Measurements from ENCODE around the gene GPN1. TPM values are rescaled to one million over a fixed set of nuclear protein-coding genes. Genes with fewer than 3 reads are reported as not detected.

The GPN1 gene
- polyA plus RNA-seq (2012; ENCODE audit: low read depth, missing spikeins), result 38.1 TPM

DNA sequence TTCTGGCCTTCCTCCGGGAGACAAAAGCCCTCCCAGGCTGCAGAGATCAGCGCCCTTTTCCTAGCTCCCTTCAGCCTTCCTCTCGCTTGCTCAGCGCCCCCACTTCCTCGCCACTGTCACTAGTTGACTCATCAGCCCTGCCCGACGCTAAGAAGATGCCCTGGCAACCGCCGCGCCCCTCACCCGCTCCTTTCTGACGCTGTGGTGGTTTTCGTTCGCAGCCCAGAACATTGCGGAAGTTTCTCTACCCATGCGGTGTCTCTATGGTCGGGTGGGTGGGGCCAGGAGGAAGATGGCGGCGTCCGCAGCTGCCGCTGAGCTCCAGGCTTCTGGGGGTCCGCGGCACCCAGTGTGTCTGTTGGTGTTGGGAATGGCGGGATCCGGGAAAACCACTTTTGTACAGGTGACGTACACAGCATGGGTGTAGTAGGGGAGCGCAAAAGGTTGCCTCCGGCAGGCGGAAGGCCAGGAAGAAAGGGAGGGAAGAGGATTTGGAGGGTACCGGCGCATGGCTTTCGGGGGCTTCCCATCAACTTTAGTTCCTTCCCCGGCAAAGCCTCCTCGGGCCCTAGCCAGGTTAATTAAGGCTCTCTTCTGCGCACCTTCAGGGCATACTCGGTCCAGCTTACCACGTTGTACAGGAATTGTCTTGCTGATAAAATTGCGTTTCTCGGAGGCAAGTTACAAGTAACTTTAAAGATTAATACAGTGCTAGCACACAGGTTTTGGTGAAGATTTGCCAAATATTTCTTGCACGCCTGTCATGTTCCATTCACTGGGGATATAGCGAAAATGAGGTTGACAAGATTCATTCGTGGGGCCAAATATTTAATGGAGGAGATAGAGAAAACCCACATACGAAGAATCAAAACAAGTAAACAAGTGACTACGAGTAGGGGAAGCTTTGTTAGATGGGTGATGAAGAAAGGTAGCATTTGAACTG is at the start of gene GPN1, which contains the start of gene CCDC121:
Gene GPN1, plus strand, starts transcription at position 284 of the 943 bp plus-strand sequence. Its CDS starts 9 bp downstream, at position 293.
Gene CCDC121, minus strand, starts transcription at position 246 of the 943 bp plus-strand sequence. CDS start 1,213 bp downstream, outside the sequence.
- FAIRE-seq, result peak; percentile 92
- TF ChIP-seq POU2F2 (IDR thresholded peaks at IDR 0.05; ENCODE audit: low read depth, low read length) (peak; percentile 83), PAX5 (IDR thresholded peaks at IDR 0.05; ENCODE audit: insufficient read depth, low read length, severe bottlenecking) (peak; percentile 46), SPI1 (IDR thresholded peaks at IDR 0.05; ENCODE audit: low read depth, low read length) (peak; percentile 72), POLR2AphosphoS5 (IDR thresholded peaks at IDR 0.05; ENCODE audit: low read depth, low read length) (peak; percentile 94), TAF1 (IDR thresholded peaks at IDR 0.05; ENCODE audit: low read depth, low read length) (peak; percentile 99), POLR2A (IDR thresholded peaks at IDR 0.05; ENCODE audit: low read depth, low read length) (peak; percentile 98)
- peak; percentile 69 for DNase-seq (ENCODE audit: insufficient read length, low spot score)

DNA sequence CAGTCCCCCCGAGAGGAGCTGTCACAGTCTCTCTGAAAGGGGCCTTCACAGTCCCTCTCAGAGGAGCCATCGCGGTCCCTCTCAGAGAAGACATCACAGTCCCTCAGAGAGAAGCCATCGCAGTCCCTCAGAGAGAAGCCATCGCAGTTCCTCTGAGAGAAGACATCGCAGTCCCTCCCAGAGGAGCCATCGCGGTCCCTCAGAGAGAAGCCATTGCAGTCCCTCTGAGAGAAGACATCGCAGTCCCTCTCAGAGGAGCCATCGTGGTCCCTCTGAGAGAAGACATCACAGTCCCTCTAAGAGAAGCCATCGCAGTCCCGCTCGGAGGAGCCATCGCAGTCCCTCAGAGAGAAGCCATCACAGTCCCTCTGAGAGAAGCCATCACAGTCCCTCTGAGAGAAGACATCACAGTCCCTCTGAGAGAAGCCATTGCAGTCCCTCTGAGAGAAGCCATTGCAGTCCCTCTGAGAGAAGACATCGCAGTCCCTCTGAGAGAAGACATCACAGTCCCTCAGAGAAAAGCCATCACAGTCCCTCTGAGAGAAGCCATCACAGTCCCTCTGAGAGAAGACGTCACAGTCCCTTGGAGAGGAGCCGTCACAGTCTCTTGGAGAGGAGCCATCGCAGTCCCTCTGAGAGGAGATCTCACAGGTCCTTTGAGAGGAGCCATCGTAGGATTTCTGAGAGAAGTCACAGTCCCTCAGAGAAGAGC is 47.3 kb upstream of the GPN1 start:
- FAIRE-seq (no peak), DNase-seq (ENCODE audit: insufficient read length, low spot score) (no peak)
- TF ChIP-seq TAF1 (IDR thresholded peaks at IDR 0.05; ENCODE audit: low read depth, low read length) (no peak), POU2F2 (IDR thresholded peaks at IDR 0.05; ENCODE audit: low read depth, low read length) (no peak), PAX5 (IDR thresholded peaks at IDR 0.05; ENCODE audit: insufficient read depth, low read length, severe bottlenecking) (no peak), POLR2A (IDR thresholded peaks at IDR 0.05; ENCODE audit: low read depth, low read length) (no peak), SPI1 (IDR thresholded peaks at IDR 0.05; ENCODE audit: low read depth, low read length) (no peak), POLR2AphosphoS5 (IDR thresholded peaks at IDR 0.05; ENCODE audit: low read depth, low read length) (no peak)

DNA sequence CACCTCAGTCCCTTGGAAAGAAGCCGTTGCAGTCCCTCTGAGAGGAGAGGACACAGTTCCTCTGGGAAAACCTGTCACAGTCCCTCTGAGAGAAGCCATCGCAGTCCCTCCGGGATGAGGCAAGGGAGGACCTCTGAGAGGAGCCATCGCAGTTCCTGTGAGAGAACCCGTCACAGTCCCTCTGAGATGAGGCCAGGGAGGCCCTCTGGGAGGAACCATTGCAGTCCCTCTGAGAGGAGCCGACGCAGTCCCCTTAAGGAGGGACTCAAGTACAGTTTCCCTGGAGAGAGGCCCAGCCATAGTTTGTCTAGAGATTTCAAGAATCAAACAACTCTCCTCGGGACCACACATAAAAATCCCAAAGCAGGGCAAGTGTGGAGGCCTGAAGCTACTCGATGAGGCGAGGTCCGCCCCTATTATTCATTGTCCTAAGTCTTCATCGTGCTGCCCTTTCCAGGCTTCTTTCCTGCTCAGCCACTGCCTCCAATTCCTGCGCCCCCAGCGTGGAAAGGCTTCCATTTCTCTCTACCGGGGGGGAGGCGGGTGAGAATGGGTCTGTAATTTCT is 46.6 kb upstream of the GPN1 start:
- DNase-seq (ENCODE audit: insufficient read length, low spot score) (no peak), FAIRE-seq (no peak)
- TF ChIP-seq POLR2A (IDR thresholded peaks at IDR 0.05; ENCODE audit: low read depth, low read length) (no peak), POU2F2 (IDR thresholded peaks at IDR 0.05; ENCODE audit: low read depth, low read length) (no peak), TAF1 (IDR thresholded peaks at IDR 0.05; ENCODE audit: low read depth, low read length) (no peak), SPI1 (IDR thresholded peaks at IDR 0.05; ENCODE audit: low read depth, low read length) (no peak), PAX5 (IDR thresholded peaks at IDR 0.05; ENCODE audit: insufficient read depth, low read length, severe bottlenecking) (no peak), POLR2AphosphoS5 (IDR thresholded peaks at IDR 0.05; ENCODE audit: low read depth, low read length) (no peak)

DNA sequence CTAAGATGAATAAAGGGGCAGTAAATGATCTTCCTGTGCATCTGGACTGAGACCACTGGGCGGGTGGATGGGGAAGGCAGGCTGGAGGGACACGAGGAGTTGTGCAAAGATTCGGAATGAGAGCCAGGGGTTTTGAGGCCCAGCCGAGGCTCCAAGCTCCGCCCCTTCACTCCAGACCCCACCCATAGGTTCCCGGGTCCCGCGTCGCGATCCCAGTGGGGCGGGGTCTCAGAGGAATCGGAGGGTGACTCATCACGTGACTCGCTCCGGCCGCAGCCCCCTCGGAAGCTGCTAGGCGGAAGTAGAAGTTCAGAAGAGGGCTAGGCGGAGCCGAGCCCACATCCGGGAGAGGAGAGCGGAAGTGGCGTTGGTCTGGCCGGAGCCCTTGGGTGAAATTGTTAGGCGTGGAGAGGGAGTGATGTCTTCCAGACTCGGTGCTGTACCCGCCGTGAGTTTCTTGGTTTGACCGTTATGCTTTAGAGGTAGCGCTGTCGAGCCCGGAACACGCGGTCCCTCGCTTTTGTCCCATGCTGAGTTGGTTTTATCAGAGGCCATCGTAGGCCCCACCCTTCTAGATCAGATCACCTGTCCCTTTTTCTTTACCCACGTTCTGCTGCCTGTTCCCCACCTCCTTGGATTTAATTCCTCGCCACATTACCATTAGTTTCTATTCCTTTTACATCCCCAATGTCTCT is 46.0 kb upstream of the GPN1 start, which contains the start of gene ZNF512:
Gene ZNF512, plus strand, starts transcription at position 348 of the 695 bp plus-strand sequence. Its CDS starts 71 bp downstream, at position 419.
- TF ChIP-seq POU2F2 (IDR thresholded peaks at IDR 0.05; ENCODE audit: low read depth, low read length), result no peak
- TF ChIP-seq SPI1 (IDR thresholded peaks at IDR 0.05; ENCODE audit: low read depth, low read length), result peak; percentile 82
- peak; percentile 91 for TF ChIP-seq TAF1 (IDR thresholded peaks at IDR 0.05; ENCODE audit: low read depth, low read length)
- TF ChIP-seq POLR2A (IDR thresholded peaks at IDR 0.05; ENCODE audit: low read depth, low read length), result peak; percentile 81
- peak; percentile 85 for TF ChIP-seq POLR2AphosphoS5 (IDR thresholded peaks at IDR 0.05; ENCODE audit: low read depth, low read length)
- peak; percentile 94 for FAIRE-seq
- DNase-seq (ENCODE audit: insufficient read length, low spot score), result peak; percentile 74

DNA sequence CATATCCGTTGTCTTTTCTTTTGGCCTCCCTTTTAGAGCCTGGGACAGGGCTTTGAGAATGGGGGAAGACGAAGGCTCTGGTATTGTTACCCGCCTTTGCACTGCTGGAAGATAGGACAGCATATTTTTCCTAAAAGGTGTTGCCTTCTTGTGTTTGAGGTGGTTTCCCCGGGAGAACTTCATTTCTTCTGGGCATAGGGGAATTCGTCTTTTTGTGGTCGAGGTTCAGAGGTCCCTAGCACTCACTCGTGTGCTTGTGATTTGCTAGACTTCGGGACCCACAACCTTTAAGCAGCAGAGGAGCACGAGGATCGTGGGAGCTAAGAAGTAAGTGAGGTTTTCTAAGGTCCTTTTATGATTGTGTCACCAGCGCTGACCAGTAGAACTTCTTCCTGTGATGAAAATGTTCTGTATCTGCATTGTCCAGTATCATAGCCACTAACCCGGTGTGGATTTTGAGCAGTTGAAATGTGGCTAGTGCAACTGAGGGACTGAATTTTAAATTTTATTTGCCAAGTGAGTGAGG is 45.4 kb upstream of the GPN1 start:
- DNase-seq (ENCODE audit: insufficient read length, low spot score) (no peak), FAIRE-seq (peak; percentile 41)
- no peak for TF ChIP-seq POLR2A (IDR thresholded peaks at IDR 0.05; ENCODE audit: low read depth, low read length)
- no peak for TF ChIP-seq PAX5 (IDR thresholded peaks at IDR 0.05; ENCODE audit: insufficient read depth, low read length, severe bottlenecking)
- TF ChIP-seq POU2F2 (IDR thresholded peaks at IDR 0.05; ENCODE audit: low read depth, low read length), result no peak
- no peak for TF ChIP-seq SPI1 (IDR thresholded peaks at IDR 0.05; ENCODE audit: low read depth, low read length)
- TF ChIP-seq TAF1 (IDR thresholded peaks at IDR 0.05; ENCODE audit: low read depth, low read length), result no peak
- TF ChIP-seq POLR2AphosphoS5 (IDR thresholded peaks at IDR 0.05; ENCODE audit: low read depth, low read length), result no peak

DNA sequence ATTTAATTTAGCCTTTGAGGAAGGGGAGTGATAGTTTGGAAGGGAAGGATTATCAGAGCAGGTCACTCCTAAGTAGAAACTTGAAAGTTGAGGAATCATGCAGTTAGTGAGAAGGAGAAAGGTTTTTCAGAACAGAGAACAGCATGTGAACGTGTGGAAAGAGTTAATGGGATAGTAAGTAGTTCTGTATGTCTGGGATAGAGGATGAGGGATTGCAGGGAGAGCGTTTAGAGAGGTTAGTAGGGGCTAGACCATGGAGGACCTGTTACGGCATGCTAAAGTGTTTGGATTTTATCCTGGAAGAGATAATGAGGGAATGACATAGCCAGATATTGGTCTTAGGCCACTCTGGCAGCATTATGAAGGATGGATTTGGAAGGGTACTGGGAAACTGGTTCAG is 44.3 kb upstream of the GPN1 start:
- TF ChIP-seq POU2F2 (IDR thresholded peaks at IDR 0.05; ENCODE audit: low read depth, low read length), result no peak
- TF ChIP-seq POLR2AphosphoS5 (IDR thresholded peaks at IDR 0.05; ENCODE audit: low read depth, low read length), result no peak
- no peak for TF ChIP-seq TAF1 (IDR thresholded peaks at IDR 0.05; ENCODE audit: low read depth, low read length)
- no peak for TF ChIP-seq PAX5 (IDR thresholded peaks at IDR 0.05; ENCODE audit: insufficient read depth, low read length, severe bottlenecking)
- TF ChIP-seq POLR2A (IDR thresholded peaks at IDR 0.05; ENCODE audit: low read depth, low read length), result no peak
- TF ChIP-seq SPI1 (IDR thresholded peaks at IDR 0.05; ENCODE audit: low read depth, low read length), result no peak
- DNase-seq (ENCODE audit: insufficient read length, low spot score) (no peak), FAIRE-seq (no peak)

DNA sequence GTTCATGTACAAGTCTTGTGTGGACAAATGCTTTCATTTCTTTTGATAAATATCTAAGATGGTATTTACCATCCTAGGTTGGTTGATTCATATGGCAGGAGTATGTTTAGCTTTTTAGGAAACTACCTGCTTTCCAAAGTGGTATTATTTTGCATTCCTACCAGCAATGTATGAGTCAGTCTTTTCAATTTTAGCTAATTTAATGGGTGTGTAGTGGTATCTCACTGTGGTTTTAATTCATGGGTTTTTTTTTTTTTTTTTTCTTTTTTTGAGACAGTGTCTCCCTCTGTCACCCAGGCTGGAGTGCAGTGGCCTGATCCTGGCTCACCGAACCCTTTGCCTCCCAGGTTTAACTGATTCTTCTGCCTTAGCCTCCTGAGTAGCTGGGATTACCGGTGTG is 41.8 kb upstream of the GPN1 start:
- DNase-seq (ENCODE audit: insufficient read length, low spot score), result no peak
- FAIRE-seq, result no peak
- TF ChIP-seq SPI1 (IDR thresholded peaks at IDR 0.05; ENCODE audit: low read depth, low read length), result no peak
- TF ChIP-seq TAF1 (IDR thresholded peaks at IDR 0.05; ENCODE audit: low read depth, low read length), result no peak
- no peak for TF ChIP-seq POLR2A (IDR thresholded peaks at IDR 0.05; ENCODE audit: low read depth, low read length)
- no peak for TF ChIP-seq PAX5 (IDR thresholded peaks at IDR 0.05; ENCODE audit: insufficient read depth, low read length, severe bottlenecking)
- no peak for TF ChIP-seq POLR2AphosphoS5 (IDR thresholded peaks at IDR 0.05; ENCODE audit: low read depth, low read length)
- TF ChIP-seq POU2F2 (IDR thresholded peaks at IDR 0.05; ENCODE audit: low read depth, low read length), result no peak

DNA sequence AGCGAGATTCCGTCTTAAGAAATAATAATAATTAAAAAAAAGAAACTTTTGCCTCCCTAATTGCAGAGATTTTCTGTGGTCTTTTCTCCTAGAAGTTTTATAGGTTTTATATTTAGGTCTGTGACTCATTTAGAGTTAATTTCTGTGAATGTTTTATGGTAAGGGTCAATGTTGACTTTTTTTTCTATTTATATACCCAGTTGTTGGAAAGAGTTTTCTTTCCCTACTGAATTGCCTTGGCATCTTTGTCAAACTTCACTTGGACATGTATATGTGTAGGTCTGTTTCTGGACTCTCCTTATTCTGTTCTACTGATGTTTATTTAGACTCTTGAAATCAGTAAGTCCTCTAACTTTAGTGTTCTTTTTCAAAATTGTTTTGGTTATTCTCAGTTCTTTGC is 40.5 kb upstream of the GPN1 start:
- FAIRE-seq (no peak), DNase-seq (ENCODE audit: insufficient read length, low spot score) (no peak)
- TF ChIP-seq PAX5 (IDR thresholded peaks at IDR 0.05; ENCODE audit: insufficient read depth, low read length, severe bottlenecking), result no peak
- no peak for TF ChIP-seq POLR2A (IDR thresholded peaks at IDR 0.05; ENCODE audit: low read depth, low read length)
- no peak for TF ChIP-seq TAF1 (IDR thresholded peaks at IDR 0.05; ENCODE audit: low read depth, low read length)
- TF ChIP-seq SPI1 (IDR thresholded peaks at IDR 0.05; ENCODE audit: low read depth, low read length), result no peak
- TF ChIP-seq POLR2AphosphoS5 (IDR thresholded peaks at IDR 0.05; ENCODE audit: low read depth, low read length), result no peak
- TF ChIP-seq POU2F2 (IDR thresholded peaks at IDR 0.05; ENCODE audit: low read depth, low read length), result no peak

Data from GM12891 (cell line).